DOHH2 (cell line): ENCODE results near the gene AGBL1.
"Not testable (repeated sequence)": the region's sequence is repeated elsewhere in the genome, so short reads cannot be mapped to it uniquely, and the experiment has no call there.

Experiments
- H3F3A ChIP-seq: fragments of 200-600 bp; sonication (generic), shearing (Covaris generic); 2 replicates; pipeline ENCODE4 v1.6.0; 2016; ENCODE audit warnings: antibody characterized with exemption, mild to moderate bottlenecking; ENCODE audit not compliant: control insufficient read depth, insufficient read depth
- H3K27ac ChIP-seq: fragments of 200-600 bp; sonication (generic); 2 replicates; pipeline ENCODE4 v1.5.1; 2014; ENCODE audit warnings: low read depth, mild to moderate bottlenecking, low read length, moderate library complexity
- H3K27me3 ChIP-seq: fragments of 200-600 bp; sonication (generic); 2 replicates; pipeline ENCODE4 v1.6.1; 2014; ENCODE audit warnings: mild to moderate bottlenecking, low read length, mixed read lengths; ENCODE audit not compliant: control insufficient read depth
- H3K36me3 ChIP-seq: fragments of 200-600 bp; sonication (generic); 2 replicates; pipeline ENCODE4 v1.6.1; 2014; ENCODE audit warnings: mild to moderate bottlenecking, low read length, moderate library complexity, mixed read lengths; ENCODE audit not compliant: control insufficient read depth
- H3K4me1 ChIP-seq: fragments of 200-600 bp; sonication (generic); 2 replicates; pipeline ENCODE4 v1.6.1; 2014; ENCODE audit warnings: mild to moderate bottlenecking, low read length, mixed read lengths; ENCODE audit not compliant: control insufficient read depth
- H3K4me2 ChIP-seq: fragments of 200-600 bp; sonication (generic); 2 replicates; pipeline ENCODE4 v1.6.0; 2014; ENCODE audit warnings: mild to moderate bottlenecking, low read length, moderate library complexity
- H3K4me3 ChIP-seq: fragments of 200-600 bp; sonication (generic); 2 replicates; pipeline ENCODE4 v1.5.1; 2014; ENCODE audit warnings: mild to moderate bottlenecking, low read length, mixed read lengths
- H3K79me2 ChIP-seq: fragments of 200-600 bp; sonication (generic); 2 replicates; pipeline ENCODE4 v1.6.1; 2014; ENCODE audit warnings: mild to moderate bottlenecking, low read length, mixed read lengths; ENCODE audit not compliant: control insufficient read depth
- H3K9me2 ChIP-seq: fragments of 200-600 bp; sonication (generic); replicated peaks from 2 replicates; pipeline ENCODE4 v1.6.1; 2014; ENCODE audit warnings: mild to moderate bottlenecking, low read length, mixed read lengths; ENCODE audit not compliant: control insufficient read depth
- H3K9me3 ChIP-seq: fragments of 200-600 bp; sonication (generic); 2 replicates; pipeline ENCODE4 v1.6.1; 2014; ENCODE audit warnings: antibody characterized with exemption, low read length, mixed read lengths; ENCODE audit not compliant: control insufficient read depth, insufficient read depth
- H4K20me1 ChIP-seq: fragments of 200-600 bp; sonication (generic); 2 replicates; pipeline ENCODE4 v1.6.0; 2014; ENCODE audit warnings: low read depth, mild to moderate bottlenecking, antibody characterized with exemption, low read length, moderate library complexity; ENCODE audit not compliant: control insufficient read depth, insufficient read depth
- EZH2phosphoT487 ChIP-seq: fragments of 200-600 bp; sonication (generic); IDR thresholded peaks from 2 replicates; pipeline ENCODE4 v1.6.1; 2017; ENCODE audit warnings: borderline replicate concordance, mild to moderate bottlenecking, antibody characterized with exemption, low read length, moderate library complexity, mixed read lengths
- TF ChIP-seq, protein P1 (sequence below): fragments of 200-600 bp; sonication (generic); IDR thresholded peaks from one replicate; pipeline ENCODE4 v1.5.1; 2014; ENCODE audit warnings: antibody characterized with exemption, mild to moderate bottlenecking, low read depth, low read length; ENCODE audit not compliant: poor library complexity, severe bottlenecking

AGBL1 gene

DNA sequence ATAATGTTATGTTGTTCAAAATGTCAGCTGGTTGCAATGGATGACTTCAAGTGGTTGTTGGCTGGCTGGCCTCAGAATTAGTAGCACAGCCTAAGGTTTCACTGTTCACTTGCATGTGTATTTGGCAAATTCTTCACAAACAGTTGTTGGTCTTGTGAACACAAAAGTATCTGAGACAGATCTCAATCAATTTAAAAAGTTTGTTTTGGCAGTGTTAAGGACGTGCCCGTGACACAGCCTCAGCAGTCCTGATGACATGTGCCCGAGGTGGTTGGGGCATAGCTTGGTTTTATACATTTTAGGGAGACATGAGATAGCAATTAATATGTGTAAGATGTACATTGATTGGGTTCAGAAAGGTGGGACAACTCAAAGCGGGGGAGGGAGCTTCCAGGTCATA lies 436.0 kb downstream of the AGBL1 start:
- Histone ChIP-seq H3K9me3 (no peaks in the 10 kb centered on the region), H3K4me3 (no peak overlapping the region), H3K36me3 (no peaks in the 10 kb centered on the region), H3K27ac (no peak overlapping the region), H3K4me2 (no peak overlapping the region), H3K79me2 (no peaks in the 10 kb centered on the region), H3F3A (no peaks in the 10 kb centered on the region), H3K4me1 (no peaks in the 10 kb centered on the region), H3K9me2 (no peaks in the 10 kb centered on the region), H4K20me1 (no peaks in the 10 kb centered on the region), H3K27me3 (no peaks in the 10 kb centered on the region)
- TF ChIP-seq EZH2phosphoT487, result no peak

DNA sequence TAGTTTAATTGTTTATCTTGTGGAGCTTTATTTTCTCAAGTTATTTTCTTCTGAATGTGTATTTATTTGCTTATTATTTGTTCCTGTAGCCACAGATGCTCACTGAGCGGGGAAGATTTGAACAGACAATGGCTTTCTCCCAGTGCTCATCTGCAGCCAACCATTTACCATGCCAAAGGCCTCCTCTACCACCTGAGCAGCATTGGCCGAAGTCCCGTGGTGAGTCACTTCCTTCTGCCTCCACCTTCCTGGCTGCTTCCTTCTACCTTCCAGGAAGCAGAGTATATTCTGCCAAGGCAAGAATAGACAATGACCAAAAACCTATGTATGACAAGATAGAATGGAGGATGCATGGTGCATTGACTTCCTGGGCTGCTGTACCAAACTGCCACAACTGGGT lies 443.1 kb downstream of the AGBL1 start:
- H3K4me3 ChIP-seq, result no peak overlapping the region
- H3K9me3 ChIP-seq, result no peaks in the 10 kb centered on the region
- no peaks in the 10 kb centered on the region for H3K27me3 ChIP-seq
- no peaks in the 10 kb centered on the region for H3K79me2 ChIP-seq
- no peaks in the 10 kb centered on the region for H3K9me2 ChIP-seq
- TF ChIP-seq, protein P1, sequence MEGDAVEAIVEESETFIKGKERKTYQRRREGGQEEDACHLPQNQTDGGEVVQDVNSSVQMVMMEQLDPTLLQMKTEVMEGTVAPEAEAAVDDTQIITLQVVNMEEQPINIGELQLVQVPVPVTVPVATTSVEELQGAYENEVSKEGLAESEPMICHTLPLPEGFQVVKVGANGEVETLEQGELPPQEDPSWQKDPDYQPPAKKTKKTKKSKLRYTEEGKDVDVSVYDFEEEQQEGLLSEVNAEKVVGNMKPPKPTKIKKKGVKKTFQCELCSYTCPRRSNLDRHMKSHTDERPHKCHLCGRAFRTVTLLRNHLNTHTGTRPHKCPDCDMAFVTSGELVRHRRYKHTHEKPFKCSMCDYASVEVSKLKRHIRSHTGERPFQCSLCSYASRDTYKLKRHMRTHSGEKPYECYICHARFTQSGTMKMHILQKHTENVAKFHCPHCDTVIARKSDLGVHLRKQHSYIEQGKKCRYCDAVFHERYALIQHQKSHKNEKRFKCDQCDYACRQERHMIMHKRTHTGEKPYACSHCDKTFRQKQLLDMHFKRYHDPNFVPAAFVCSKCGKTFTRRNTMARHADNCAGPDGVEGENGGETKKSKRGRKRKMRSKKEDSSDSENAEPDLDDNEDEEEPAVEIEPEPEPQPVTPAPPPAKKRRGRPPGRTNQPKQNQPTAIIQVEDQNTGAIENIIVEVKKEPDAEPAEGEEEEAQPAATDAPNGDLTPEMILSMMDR, result no peak
- no peak for TF ChIP-seq EZH2phosphoT487
- H3K27ac ChIP-seq, result no peak overlapping the region
- H3F3A ChIP-seq, result no peaks in the 10 kb centered on the region
- H4K20me1 ChIP-seq, result no peaks in the 10 kb centered on the region
- H3K4me2 ChIP-seq, result no peak overlapping the region
- H3K4me1 ChIP-seq, result no peaks in the 10 kb centered on the region
- H3K36me3 ChIP-seq, result no peaks in the 10 kb centered on the region

DNA sequence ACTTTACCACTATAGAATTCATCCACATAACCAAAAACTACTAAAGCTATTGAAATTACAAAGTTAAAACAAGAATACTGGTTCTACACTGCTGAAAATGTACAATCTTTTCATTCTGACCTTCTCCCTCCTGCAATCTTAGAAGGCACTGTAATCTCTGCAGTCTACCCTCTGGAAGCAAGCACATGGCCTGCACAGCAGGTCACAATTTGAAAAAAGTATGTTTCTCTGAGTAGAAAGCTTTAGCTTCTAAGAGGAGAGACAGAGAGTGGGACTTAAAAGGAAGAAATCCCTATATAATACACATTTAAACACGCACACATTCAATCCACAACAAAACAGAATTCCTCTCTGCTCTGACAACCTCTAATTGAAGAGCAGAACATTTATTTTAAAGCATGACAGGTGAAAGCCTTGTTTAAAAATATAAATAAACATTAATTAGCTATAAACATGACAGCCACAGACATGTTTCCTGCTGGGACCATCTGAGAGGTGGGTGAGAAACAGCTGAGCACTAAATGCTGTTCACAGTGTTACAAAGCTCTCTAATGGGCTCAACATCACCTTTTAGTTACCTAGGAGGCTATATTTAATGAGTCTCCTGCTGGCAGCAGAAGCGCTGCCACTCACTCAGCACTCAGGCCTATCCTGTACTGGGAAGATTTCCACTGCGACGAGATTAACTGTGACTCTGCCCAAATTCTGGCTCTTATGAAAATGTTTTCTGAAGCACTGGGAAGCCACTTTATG lies 447.4 kb downstream of the AGBL1 start:
- H3K27me3 ChIP-seq, result no peaks in the 10 kb centered on the region
- H3K36me3 ChIP-seq, result no peaks in the 10 kb centered on the region
- H4K20me1 ChIP-seq, result no peaks in the 10 kb centered on the region
- no peaks in the 10 kb centered on the region for H3K79me2 ChIP-seq
- H3K4me3 ChIP-seq, result no peak overlapping the region
- H3K27ac ChIP-seq, result no peak overlapping the region
- no peak for TF ChIP-seq EZH2phosphoT487
- TF ChIP-seq, protein P1, result no peak
- H3K9me3 ChIP-seq, result no peaks in the 10 kb centered on the region
- H3K4me2 ChIP-seq, result no peak overlapping the region
- H3K9me2 ChIP-seq, result no peaks in the 10 kb centered on the region
- no peaks in the 10 kb centered on the region for H3F3A ChIP-seq
- no peaks in the 10 kb centered on the region for H3K4me1 ChIP-seq

DNA sequence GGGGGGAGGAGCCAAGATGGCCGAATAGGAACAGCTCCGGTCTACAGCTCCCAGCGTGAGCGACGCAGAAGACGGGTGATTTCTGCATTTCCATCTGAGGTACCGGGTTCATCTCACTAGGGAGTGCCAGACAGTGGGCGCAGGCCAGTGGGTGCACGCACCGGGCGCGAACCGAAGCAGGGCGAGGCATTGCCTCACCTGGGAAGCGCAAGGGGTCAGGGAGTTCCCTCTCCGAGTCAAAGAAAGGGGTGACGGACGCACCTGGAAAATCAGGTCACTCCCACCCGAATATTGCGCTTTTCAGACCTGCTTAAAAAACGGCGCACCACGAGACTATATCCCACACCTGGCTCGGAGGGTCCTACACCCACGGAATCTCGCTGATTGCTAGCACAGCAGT lies 448.4 kb downstream of the AGBL1 start:
- H4K20me1 ChIP-seq, H3F3A ChIP-seq, H3K27ac ChIP-seq, H3K9me3 ChIP-seq, H3K79me2 ChIP-seq, H3K36me3 ChIP-seq, H3K4me2 ChIP-seq, H3K27me3 ChIP-seq, H3K4me1 ChIP-seq, H3K9me2 ChIP-seq, H3K4me3 ChIP-seq: not testable (repeated sequence)
